Prostate gland (tissue), 2 donors: ENCODE measurements around the gene PEMT. TPM values are rescaled to one million over a fixed set of nuclear protein-coding genes. Genes with fewer than 3 reads are reported as not detected.

Experiments used
- DNase-seq: peaks from one replicate; pipeline ENCODE4 v3.0.0-alpha.2; 2019; ENCODE audit warnings: low spot score
- H3K27ac ChIP-seq, 2 donors: fragments of 200-600 bp; sonication (generic); 2 replicates each; pipeline ENCODE4 v1.5.1; 2017 to 2019
- H3K27me3 ChIP-seq: fragments of 200-600 bp; sonication (generic); replicated peaks from 2 replicates; pipeline ENCODE4 v1.5.1; 2019; ENCODE audit not compliant: insufficient read depth
- H3K36me3 ChIP-seq, 2 donors: fragments of 200-600 bp; sonication (generic); 1 replicate in 1 of 2; 2 replicates in 1 of 2; pipeline versions ENCODE4 v1.5.1 to v1.8.1; 2017 to 2019
- H3K4me1 ChIP-seq: fragments of 200-600 bp; sonication (generic); replicated peaks from 2 replicates; pipeline ENCODE4 v1.5.1; 2019
- H3K4me3 ChIP-seq, 2 donors: fragments of 200-600 bp; sonication (generic); 2 replicates each; pipeline ENCODE4 v1.5.1; 2017 to 2019
- H3K9me3 ChIP-seq: fragments of 200-600 bp; sonication (generic); 2 replicates; pipeline ENCODE4 v1.5.1; 2017
- POLR2A ChIP-seq: fragments of 450-650 bp; IDR thresholded peaks from one replicate; pipeline ENCODE4 v1.6.1; 2016; ENCODE audit warnings: antibody characterized with exemption, mild to moderate bottlenecking
- POLR2AphosphoS5 ChIP-seq: sonication (generic); formaldehyde crosslinking; IDR thresholded peaks from one replicate; pipeline ENCODE4 v1.6.1; 2017; ENCODE audit warnings: antibody characterized with exemption
- WGBS: methylation state at CpG from one replicate; pipeline ENCODE4 v1.1.5; 2018; 5-methylcytosine and 5-hydroxymethylcytosine counted together
- intact Hi-C: fragments of 100-400 bp; cut with DNase I; formaldehyde crosslinking; loops from one replicate; pipeline ENCODE4 v1.14.2; 2022
- total RNA-seq, 2 donors: library from RNA; depleted of rRNA; stranded (reverse); fragments of >200 nt; gene quantifications; one replicate each; pipeline ENCODE4 v1.1.0, GENCODE V29; 2016
- TF ChIP-seq, protein P1 (sequence below), 4 experiments: fragments of 200-600 bp in 2 of 4; fragments of 450-650 bp in 2 of 4; sonication (generic) in 2 of 4; IDR thresholded peaks; 1 replicate in 3 of 4; 2 replicates in 1 of 4; pipeline ENCODE4 v1.5.1; 2016 to 2019; ENCODE audit warnings: antibody characterized with exemption in 4 of 4, mild to moderate bottlenecking in 2 of 4, moderate library complexity in 2 of 4

PEMT gene
- total RNA-seq, 2 donors from 2014 or later: 67.0 to 145 TPM

DNA sequence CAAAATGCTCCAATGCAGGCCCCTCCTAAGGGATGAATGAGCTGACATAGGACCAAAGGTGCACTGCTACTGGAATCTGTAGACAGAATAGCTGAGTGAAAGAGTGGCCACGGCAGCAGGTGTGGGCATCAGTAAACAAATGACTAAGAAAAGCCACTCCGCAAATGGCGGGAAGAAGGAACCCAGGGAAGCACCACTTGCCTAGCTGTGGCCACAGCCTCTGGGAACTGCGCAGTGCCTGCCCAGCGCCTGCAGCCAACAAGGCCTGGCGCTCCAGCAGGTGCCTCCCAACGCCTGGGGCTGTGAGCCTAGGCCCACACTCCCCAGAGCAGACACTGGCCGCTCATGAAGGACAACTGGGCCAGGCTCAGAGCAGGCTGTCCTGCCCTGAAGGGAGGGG, 11.8 kb downstream of the PEMT start:
- Histone ChIP-seq H3K4me1 (no peaks in the 10 kb centered on the region), H3K27ac (no peak overlapping the region), H3K27me3 (no peaks in the 10 kb centered on the region), H3K36me3 (no peaks in the 10 kb centered on the region), H3K4me3 (no peak overlapping the region), H3K9me3 (no peaks in the 10 kb centered on the region)
- TF ChIP-seq POLR2AphosphoS5 (no peak), POLR2A (no peak)
- TF ChIP-seq, protein P1, sequence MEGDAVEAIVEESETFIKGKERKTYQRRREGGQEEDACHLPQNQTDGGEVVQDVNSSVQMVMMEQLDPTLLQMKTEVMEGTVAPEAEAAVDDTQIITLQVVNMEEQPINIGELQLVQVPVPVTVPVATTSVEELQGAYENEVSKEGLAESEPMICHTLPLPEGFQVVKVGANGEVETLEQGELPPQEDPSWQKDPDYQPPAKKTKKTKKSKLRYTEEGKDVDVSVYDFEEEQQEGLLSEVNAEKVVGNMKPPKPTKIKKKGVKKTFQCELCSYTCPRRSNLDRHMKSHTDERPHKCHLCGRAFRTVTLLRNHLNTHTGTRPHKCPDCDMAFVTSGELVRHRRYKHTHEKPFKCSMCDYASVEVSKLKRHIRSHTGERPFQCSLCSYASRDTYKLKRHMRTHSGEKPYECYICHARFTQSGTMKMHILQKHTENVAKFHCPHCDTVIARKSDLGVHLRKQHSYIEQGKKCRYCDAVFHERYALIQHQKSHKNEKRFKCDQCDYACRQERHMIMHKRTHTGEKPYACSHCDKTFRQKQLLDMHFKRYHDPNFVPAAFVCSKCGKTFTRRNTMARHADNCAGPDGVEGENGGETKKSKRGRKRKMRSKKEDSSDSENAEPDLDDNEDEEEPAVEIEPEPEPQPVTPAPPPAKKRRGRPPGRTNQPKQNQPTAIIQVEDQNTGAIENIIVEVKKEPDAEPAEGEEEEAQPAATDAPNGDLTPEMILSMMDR (IDR thresholded peaks at IDR 0.05): no peak
- no peak for DNase-seq
- intact Hi-C loops: no loop called here
- WGBS: 85% methylated on average over 8 of the region's 8 CpGs

DNA sequence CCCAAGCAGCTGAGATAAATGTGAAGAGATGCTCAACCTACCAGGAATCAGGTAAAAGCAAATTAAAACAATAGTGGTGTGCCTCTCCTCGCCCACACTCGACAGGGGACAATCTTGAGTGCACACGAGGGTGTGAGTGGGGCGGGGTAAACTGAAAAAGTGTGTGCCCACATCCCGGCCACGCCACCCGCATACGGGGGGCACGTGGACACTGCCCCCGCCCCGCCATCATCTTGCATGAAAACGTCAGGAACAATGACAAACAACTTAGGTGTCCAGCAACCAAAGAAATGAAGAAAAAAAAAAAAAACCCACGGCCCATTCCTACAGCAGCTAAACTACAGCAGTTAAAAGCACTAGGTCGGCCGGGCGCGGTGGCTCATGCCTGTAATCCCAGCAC, 14.1 kb downstream of the PEMT start:
- intact Hi-C loops: no loop called here
- H3K4me1 ChIP-seq: no peaks in the 10 kb centered on the region
- H3K9me3 ChIP-seq: no peaks in the 10 kb centered on the region
- WGBS: 85% methylated on average over 17 of the region's 17 CpGs
- no peak for DNase-seq
- peak overlapping the region; percentile 76 to 77 for H3K27ac ChIP-seq
- no peaks in the 10 kb centered on the region for H3K27me3 ChIP-seq
- no peaks in the 10 kb centered on the region for H3K36me3 ChIP-seq
- no peak overlapping the region for H3K4me3 ChIP-seq
- TF ChIP-seq POLR2AphosphoS5 (no peak), POLR2A (no peak)
- TF ChIP-seq, protein P1 (IDR thresholded peaks at IDR 0.05): no peak

DNA sequence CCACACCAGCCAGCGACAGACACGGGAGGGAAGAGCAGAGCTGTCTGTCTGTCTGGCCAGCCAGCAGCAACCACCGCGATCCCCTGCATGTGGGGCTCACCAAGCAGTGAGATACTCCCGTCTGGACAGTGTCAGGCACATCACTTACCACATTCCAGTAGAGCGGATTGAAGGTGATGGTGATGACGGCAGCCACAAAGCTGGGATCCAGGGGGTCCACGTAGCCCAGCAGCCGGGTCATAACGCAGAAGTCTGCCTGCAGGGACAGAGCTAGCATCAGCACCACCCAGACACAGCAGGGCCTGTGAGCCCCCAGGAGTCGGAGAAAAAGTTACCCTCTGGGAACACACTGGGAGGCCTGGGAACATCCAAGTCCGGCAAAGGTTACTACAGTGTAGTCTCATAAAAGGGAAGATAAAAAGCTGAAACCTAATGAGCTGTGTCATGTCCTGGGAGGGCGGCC, 14.7 kb downstream of the PEMT start:
- no peak for DNase-seq
- Histone ChIP-seq H3K4me1 (no peaks in the 10 kb centered on the region), H3K36me3 (no peaks in the 10 kb centered on the region), H3K4me3 (no peak overlapping the region), H3K27ac (peak overlapping the region; percentile 76 to 77), H3K9me3 (no peaks in the 10 kb centered on the region), H3K27me3 (no peaks in the 10 kb centered on the region)
- intact Hi-C loops: no loop called here
- WGBS: 58% methylated on average over 13 of the region's 13 CpGs
- TF ChIP-seq, protein P1 (IDR thresholded peaks at IDR 0.05): no peak
- TF ChIP-seq POLR2A: no peak
- no peak for TF ChIP-seq POLR2AphosphoS5

DNA sequence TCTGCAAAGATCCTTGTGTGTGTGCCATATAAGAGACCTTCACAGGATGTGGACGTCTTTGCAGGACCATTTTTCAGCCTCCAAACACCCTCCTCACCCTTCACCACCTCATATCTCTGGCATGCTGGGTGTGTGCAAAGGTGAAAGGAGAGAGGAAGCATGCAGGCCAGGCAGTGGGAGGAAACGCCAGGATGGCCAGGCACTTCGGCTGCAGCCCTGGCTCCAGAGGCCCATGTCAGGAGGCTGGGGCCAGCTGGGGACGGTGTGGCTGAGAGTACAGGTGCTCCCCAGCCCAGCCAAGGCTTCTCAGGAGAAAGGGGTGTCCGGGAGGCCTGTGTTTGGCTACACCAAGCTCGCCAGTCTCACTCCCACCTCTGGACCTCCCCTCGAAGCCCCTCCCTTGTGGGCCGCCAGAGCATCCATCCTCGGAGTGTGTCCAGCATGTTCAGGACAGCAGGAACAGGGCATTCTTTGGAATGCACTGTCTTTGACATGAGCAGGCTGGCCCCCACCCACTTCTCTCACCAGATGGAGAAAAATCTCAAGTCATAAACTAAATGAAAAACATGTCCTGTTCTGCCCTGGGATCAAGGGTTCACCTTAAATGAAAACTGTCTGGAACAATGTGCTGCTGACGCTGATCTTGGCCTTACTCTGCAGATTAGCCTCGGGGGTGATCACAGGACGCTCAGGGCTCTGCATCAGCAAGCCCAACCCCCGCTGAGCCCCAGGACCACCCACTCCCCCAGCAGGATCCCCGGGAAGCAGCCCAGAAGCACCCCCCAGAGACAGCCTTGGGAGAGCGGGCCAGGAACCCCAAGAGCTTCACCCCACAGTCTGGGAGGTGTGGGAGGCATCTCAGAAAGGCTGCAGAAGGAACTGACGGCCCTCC, 15.9 kb downstream of the PEMT start:
- no peaks in the 10 kb centered on the region for H3K36me3 ChIP-seq
- H3K27ac ChIP-seq: peak overlapping the region; percentile 76 to 77
- intact Hi-C loops: no loop called here
- DNase-seq: no peak
- TF ChIP-seq, protein P1 (IDR thresholded peaks at IDR 0.05): no peak
- TF ChIP-seq POLR2AphosphoS5: peak; percentile 68
- no peaks in the 10 kb centered on the region for H3K4me1 ChIP-seq
- no peak overlapping the region for H3K4me3 ChIP-seq
- no peaks in the 10 kb centered on the region for H3K27me3 ChIP-seq
- no peaks in the 10 kb centered on the region for H3K9me3 ChIP-seq
- WGBS: 19% methylated on average over 16 of the region's 16 CpGs

DNA sequence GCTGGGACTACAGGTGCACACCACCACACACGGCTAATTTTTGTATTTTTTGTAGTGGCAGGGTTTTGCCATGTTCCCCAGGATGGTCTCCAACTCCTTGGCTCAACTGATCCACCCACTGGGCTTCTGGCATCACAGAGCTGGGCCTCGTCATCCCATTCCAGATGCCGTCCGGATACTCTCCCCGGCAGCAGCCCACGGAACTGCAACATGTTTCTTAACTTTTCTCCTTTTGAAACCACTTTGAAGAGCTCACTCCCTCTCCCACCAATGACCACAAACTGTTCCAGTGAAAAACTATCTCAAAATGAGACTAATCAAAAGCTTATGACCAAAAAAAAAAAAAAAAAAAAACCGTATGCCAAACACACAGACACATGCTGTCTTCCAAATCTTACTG, 17.6 kb downstream of the PEMT start:
- Histone ChIP-seq H3K27ac (peak overlapping the region in 1 of 2 donors; percentile 7), H3K9me3 (no peaks in the 10 kb centered on the region), H3K4me3 (no peak overlapping the region), H3K4me1 (no peaks in the 10 kb centered on the region), H3K36me3 (no peaks in the 10 kb centered on the region), H3K27me3 (no peaks in the 10 kb centered on the region)
- intact Hi-C loops: no loop called here
- no peak for DNase-seq
- WGBS: 80% methylated on average over 7 of the region's 7 CpGs
- TF ChIP-seq POLR2AphosphoS5: no peak
- no peak for TF ChIP-seq POLR2A
- TF ChIP-seq, protein P1 (IDR thresholded peaks at IDR 0.05): no peak
